Prostate gland (tissue), 2 donors: Measurements from ENCODE around the gene DLG2. TPM values are rescaled to one million over a fixed set of nuclear protein-coding genes. Genes with fewer than 3 reads are reported as not detected.

ENCODE experiments used
- DNase-seq: peaks from one replicate; pipeline ENCODE4 v3.0.0-alpha.2; 2019; ENCODE audit warnings: low spot score
- H3K27ac ChIP-seq, 2 donors: fragments of 200-600 bp; sonication (generic); 2 replicates each; pipeline ENCODE4 v1.5.1; 2017 to 2019
- H3K27me3 ChIP-seq: fragments of 200-600 bp; sonication (generic); replicated peaks from 2 replicates; pipeline ENCODE4 v1.5.1; 2019; ENCODE audit not compliant: insufficient read depth
- H3K36me3 ChIP-seq, 2 donors: fragments of 200-600 bp; sonication (generic); 1 replicate in 1 of 2; 2 replicates in 1 of 2; pipeline versions ENCODE4 v1.5.1 to v1.8.1; 2017 to 2019
- H3K4me1 ChIP-seq: fragments of 200-600 bp; sonication (generic); replicated peaks from 2 replicates; pipeline ENCODE4 v1.5.1; 2019
- H3K4me3 ChIP-seq, 2 donors: fragments of 200-600 bp; sonication (generic); 2 replicates each; pipeline ENCODE4 v1.5.1; 2017 to 2019
- H3K9me3 ChIP-seq: fragments of 200-600 bp; sonication (generic); 2 replicates; pipeline ENCODE4 v1.5.1; 2017
- POLR2A ChIP-seq: fragments of 450-650 bp; IDR thresholded peaks from one replicate; pipeline ENCODE4 v1.6.1; 2016; ENCODE audit warnings: antibody characterized with exemption, mild to moderate bottlenecking
- POLR2AphosphoS5 ChIP-seq: sonication (generic); formaldehyde crosslinking; IDR thresholded peaks from one replicate; pipeline ENCODE4 v1.6.1; 2017; ENCODE audit warnings: antibody characterized with exemption
- WGBS: methylation state at CpG from one replicate; pipeline ENCODE4 v1.1.5; 2018; 5-methylcytosine and 5-hydroxymethylcytosine counted together
- intact Hi-C: fragments of 100-400 bp; cut with DNase I; formaldehyde crosslinking; loops from one replicate; pipeline ENCODE4 v1.14.2; 2022
- total RNA-seq, 2 donors: library from RNA; depleted of rRNA; stranded (reverse); fragments of >200 nt; gene quantifications; one replicate each; pipeline ENCODE4 v1.1.0, GENCODE V29; 2016
- TF ChIP-seq, protein P1 (sequence below), 4 experiments: fragments of 200-600 bp in 2 of 4; fragments of 450-650 bp in 2 of 4; sonication (generic) in 2 of 4; IDR thresholded peaks; 1 replicate in 3 of 4; 2 replicates in 1 of 4; pipeline ENCODE4 v1.5.1; 2016 to 2019; ENCODE audit warnings: antibody characterized with exemption in 4 of 4, mild to moderate bottlenecking in 2 of 4, moderate library complexity in 2 of 4

The DLG2 gene
- total RNA-seq, 2 donors from 2014 or later, result 9.8 to 16.2 TPM

DNA sequence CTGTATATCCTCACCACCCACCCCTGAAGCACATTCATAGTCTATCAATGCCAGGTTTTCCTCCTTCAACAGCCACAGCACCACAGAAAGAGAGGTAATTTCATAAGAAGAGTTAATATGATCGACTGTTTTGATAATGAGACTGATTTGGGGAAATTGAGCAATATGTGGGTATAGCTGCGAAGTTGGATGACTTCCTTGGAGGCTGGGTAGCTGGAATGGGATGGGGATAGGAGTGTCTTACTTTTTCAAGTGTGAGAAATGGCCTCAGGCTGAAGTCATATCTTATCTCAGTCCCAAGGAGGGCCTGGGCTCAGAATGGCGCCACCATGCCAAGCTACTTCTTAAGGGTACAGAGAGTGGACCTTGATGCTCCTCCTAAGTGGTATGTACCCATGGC is 2153.4 kb downstream of the DLG2 start:
- no peak for DNase-seq

DNA sequence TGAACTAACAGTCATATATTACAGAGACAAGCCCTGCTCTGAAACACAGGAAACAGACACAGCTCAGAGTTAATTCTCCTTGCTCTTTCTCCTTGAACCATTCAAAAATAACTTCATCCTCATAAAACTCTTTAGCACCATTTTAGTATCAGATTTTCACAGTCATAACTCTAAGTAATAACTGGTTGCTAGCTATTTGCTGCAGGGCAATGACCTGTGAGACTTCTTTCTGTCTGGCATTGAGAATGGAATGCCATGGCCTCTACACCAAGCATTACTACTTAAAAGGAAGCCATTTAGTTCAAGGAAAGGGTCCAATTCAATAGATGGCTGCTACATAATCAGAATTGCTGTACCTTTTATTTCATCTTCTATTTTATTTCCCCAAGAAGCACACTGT is 2154.3 kb downstream of the DLG2 start:
- no peaks in the 10 kb centered on the region for H3K27me3 ChIP-seq
- H3K4me3 ChIP-seq, result no peak overlapping the region
- no peaks in the 10 kb centered on the region for H3K36me3 ChIP-seq
- H3K9me3 ChIP-seq, result no peaks in the 10 kb centered on the region
- intact Hi-C loops, result no loop called here
- TF ChIP-seq POLR2A (no peak), POLR2AphosphoS5 (no peak)
- TF ChIP-seq, protein P1, sequence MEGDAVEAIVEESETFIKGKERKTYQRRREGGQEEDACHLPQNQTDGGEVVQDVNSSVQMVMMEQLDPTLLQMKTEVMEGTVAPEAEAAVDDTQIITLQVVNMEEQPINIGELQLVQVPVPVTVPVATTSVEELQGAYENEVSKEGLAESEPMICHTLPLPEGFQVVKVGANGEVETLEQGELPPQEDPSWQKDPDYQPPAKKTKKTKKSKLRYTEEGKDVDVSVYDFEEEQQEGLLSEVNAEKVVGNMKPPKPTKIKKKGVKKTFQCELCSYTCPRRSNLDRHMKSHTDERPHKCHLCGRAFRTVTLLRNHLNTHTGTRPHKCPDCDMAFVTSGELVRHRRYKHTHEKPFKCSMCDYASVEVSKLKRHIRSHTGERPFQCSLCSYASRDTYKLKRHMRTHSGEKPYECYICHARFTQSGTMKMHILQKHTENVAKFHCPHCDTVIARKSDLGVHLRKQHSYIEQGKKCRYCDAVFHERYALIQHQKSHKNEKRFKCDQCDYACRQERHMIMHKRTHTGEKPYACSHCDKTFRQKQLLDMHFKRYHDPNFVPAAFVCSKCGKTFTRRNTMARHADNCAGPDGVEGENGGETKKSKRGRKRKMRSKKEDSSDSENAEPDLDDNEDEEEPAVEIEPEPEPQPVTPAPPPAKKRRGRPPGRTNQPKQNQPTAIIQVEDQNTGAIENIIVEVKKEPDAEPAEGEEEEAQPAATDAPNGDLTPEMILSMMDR (IDR thresholded peaks at IDR 0.05), result no peak
- DNase-seq, result no peak
- H3K27ac ChIP-seq, result no peak overlapping the region
- no peaks in the 10 kb centered on the region for H3K4me1 ChIP-seq

More for the DNA sequence above, 2153.4 kb downstream of the DLG2 start:
- H3K36me3 ChIP-seq, result no peaks in the 10 kb centered on the region
- H3K27me3 ChIP-seq, result no peaks in the 10 kb centered on the region
- TF ChIP-seq, protein P1 (IDR thresholded peaks at IDR 0.05), result no peak
- TF ChIP-seq POLR2AphosphoS5 (no peak), POLR2A (no peak)
- H3K27ac ChIP-seq, result no peak overlapping the region
- H3K4me1 ChIP-seq, result no peaks in the 10 kb centered on the region
- WGBS, result 92% methylated on average over 3 of the region's 3 CpGs
- intact Hi-C loops, result no loop called here
- H3K4me3 ChIP-seq, result no peak overlapping the region
- H3K9me3 ChIP-seq, result no peaks in the 10 kb centered on the region

DNA sequence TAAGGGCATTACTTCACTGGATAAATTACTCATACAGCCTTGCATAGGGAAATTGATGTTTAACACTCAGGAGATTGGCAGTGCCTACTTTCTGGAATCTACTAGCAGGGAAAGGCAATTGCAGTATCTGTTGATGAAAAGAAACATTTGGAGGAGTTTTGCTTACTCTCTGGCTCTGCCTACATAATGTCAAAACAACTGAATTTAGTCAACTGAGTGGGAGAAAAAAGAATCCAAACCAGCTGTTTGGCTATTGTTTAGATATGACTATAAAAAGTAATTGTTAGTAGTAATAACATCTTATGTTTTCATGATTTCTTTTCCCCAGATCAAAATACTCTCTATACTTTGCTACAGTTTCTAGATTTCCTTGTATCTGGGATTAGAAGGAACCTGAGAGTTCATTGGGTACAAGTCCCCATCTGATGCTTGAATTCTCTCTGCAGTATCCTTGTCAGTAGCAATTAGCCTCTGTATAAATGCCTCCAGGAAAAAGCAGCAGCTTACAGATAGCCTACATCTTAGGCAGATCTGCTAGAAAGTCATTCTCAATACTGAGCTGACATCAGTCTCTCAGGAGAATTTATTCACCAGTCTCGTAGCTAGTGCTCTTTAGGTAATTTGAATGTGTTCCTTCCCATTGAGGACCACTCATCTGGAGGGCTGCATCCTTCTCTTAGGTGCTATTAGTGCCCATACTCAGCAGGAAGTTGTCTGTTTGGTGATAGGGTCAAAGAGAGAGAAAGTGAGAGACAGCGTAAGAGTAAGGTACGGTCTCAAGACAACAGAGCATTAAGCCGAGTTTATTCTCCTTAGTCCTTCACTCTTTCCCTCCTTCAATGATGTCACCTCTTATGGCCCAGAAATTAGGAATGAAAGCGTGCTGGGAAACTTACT is 2155.1 kb downstream of the DLG2 start:
- Histone ChIP-seq H3K4me1 (no peaks in the 10 kb centered on the region), H3K27me3 (no peaks in the 10 kb centered on the region), H3K4me3 (no peak overlapping the region), H3K36me3 (no peaks in the 10 kb centered on the region), H3K27ac (no peak overlapping the region), H3K9me3 (no peaks in the 10 kb centered on the region)
- 78% methylated on average over 5 of the region's 5 CpGs for WGBS
- TF ChIP-seq, protein P1 (IDR thresholded peaks at IDR 0.05), result no peak
- no peak for TF ChIP-seq POLR2AphosphoS5
- no peak for TF ChIP-seq POLR2A
- intact Hi-C loops, result no loop called here
- no peak for DNase-seq

DNA sequence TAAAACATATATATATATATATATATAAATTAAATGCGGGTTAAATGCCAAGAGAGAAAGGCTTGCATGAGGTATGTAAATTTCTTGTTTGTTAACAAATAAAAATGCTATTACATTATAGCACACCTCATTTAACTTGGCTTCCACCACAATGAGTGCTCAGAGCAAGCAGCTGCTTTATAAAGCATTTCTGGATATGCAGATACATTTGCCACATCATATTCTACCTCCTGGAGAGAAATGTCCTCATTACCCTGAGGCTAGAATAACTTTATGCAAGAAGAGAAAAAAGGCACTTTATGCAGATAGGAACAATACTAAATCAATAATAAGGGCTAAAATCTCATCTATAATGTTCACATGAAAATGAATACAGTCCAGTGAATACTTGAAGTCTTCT is 2159.3 kb downstream of the DLG2 start:
- WGBS, result 100% methylated on average over 1 of the region's 1 CpG
- TF ChIP-seq, protein P1 (IDR thresholded peaks at IDR 0.05), result no peak
- TF ChIP-seq POLR2A (no peak), POLR2AphosphoS5 (no peak)
- H3K36me3 ChIP-seq, result no peaks in the 10 kb centered on the region
- no peak overlapping the region for H3K27ac ChIP-seq
- no peak overlapping the region for H3K4me3 ChIP-seq
- DNase-seq, result no peak
- H3K9me3 ChIP-seq, result no peaks in the 10 kb centered on the region
- H3K4me1 ChIP-seq, result no peaks in the 10 kb centered on the region
- intact Hi-C loops, result no loop called here
- no peaks in the 10 kb centered on the region for H3K27me3 ChIP-seq
